Umbilical cord (tissue), 2 donors: ENCODE results near the gene NAT14. TPM values are rescaled to one million over a fixed set of nuclear protein-coding genes. Genes with fewer than 3 reads are reported as not detected.
"Not testable (repeated sequence)": the region's sequence is repeated elsewhere in the genome, so short reads cannot be mapped to it uniquely, and the experiment has no call there.

Experiments used
- DNase-seq: peaks from one replicate; pipeline ENCODE4 v3.0.0-alpha.2; 2015; ENCODE audit warnings: low spot score
- total RNA-seq: library from RNA; depleted of rRNA; stranded (reverse); fragments of >200 nt; gene quantifications from one replicate; pipeline ENCODE4 v1.2.3, GENCODE V29; 2014; ENCODE audit warnings: low replicate concordance; ENCODE audit not compliant: insufficient read depth

NAT14 gene
- 18.8 TPM for total RNA-seq

DNA sequence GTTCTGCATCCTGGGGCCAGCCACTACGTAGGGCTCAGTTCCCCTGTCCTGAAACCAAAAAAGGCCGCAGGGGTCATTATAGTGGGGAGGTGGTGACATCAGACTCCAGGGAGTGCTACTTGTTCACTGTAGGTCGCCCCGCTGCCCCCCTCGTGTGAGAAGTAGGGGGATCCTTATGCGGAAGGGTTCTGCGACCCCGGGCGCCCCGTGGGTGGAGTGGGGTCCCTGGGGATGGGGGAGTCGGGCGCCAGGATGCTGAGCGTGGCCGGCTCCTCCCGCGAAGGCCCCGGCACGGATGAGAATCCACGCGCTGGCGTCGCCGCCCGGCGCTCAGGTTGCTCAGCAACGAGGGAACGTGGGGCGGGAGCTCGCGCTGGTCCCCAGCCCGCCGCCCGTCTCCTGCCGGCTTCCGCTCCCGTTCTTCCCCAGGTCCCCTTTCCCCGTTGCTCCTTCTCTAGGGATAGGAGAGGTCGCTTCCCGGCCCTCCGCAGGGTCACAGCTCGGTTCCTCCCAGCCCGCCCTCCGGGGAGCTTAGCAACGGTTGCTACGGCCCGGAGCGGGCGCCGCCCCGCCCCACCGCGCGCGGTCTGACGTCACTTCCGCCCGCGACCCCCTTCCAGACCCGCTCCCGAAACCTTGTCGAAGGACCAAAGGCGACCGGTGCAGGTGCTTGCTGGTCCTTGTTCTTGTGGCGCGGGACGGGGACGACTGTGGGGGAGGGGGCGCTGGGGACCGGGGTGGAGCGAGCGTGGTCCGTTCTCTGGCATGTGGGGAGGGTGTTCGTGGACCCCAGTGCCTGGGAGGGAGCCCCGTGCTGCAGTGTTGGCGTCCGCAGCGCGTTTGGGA, at the start of gene NAT14:
NAT14 (plus strand) TSS at position 596 of the 846 bp plus-strand sequence. CDS start 521 bp downstream, outside the sequence.
- DNase-seq: peak; percentile 76

DNA sequence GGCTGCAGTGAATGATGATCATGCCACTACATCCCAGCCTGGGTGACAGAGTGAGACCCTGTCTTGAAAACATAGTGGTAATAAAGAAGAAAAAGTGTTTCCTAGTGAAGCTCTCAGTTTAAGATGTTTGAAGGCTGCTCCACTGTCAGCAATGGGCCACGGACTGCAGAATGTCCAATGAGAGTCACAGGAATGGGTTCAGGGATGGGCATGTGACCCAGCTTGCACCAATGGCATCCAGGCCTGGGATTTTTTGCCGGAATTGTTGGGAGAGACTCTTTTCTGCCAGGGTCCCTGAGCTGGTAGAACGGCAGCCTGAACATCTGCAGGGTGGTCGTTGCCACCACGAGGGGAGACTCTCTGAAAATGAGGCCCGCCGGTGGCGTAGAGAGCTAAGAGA, 48.1 kb upstream of the NAT14 start:
- no peak for DNase-seq

- DNase-seq: peak; percentile 62
These were observed 47.6 kb upstream of the NAT14 start for GRCh38 chr19:55437410-55437809.

DNA sequence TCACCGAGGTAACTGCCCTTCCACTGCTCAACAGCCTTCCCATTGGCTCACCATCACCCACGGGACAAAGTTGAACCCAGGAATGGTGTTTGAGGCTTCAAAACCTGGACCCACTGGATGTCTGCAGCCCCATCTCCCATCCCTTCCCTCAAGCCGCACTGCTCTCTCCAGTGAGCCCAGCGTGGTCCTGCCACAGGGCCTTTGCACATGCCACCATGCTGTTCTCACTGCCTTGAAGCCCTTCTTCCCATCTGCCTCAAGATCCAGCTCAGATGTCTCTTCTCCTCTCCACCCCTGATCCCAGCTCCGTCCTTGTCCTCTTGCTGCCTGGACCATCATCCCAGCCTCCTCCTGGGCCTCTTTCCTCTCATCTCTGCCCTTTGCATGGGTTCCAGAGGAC, 45.9 kb upstream of the NAT14 start:
- no peak for DNase-seq

GRCh38 chr19:55440411-55441105, 44.4 kb upstream of the NAT14 start:
- DNase-seq: no peak

GRCh38 chr19:55441319-55441691, 43.7 kb upstream of the NAT14 start:
- no peak for DNase-seq

DNA sequence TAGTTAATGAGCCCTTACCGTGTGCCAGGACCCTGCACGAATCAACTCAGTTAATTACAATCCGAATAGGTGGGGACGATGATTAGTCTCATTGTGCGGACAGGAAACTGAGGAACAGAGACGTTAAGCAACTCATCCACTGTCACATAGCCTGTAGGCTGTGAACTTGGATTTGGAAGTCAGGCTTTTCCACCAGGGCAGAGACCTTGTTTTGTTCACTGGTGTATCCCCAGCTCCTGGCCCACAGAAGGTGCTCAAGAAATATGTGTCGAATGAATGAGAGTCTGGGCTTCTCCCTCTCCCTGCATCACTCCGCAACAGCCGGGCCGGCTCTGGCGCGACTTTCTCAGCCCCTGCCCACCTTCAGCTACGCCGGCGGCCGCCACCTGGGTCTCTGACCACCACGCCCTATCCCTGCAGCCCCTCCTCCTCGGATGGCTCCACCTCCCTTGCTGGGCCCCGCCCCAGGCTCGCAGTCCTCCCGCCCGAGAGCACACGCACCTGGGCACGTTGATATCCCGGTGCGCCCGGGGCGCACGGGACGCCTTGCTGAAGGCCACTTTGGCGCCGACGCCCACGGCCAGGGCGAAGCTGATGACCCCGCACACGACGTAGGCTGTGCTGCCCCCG, 43.2 kb upstream of the NAT14 start:
- DNase-seq: no peak

DNA sequence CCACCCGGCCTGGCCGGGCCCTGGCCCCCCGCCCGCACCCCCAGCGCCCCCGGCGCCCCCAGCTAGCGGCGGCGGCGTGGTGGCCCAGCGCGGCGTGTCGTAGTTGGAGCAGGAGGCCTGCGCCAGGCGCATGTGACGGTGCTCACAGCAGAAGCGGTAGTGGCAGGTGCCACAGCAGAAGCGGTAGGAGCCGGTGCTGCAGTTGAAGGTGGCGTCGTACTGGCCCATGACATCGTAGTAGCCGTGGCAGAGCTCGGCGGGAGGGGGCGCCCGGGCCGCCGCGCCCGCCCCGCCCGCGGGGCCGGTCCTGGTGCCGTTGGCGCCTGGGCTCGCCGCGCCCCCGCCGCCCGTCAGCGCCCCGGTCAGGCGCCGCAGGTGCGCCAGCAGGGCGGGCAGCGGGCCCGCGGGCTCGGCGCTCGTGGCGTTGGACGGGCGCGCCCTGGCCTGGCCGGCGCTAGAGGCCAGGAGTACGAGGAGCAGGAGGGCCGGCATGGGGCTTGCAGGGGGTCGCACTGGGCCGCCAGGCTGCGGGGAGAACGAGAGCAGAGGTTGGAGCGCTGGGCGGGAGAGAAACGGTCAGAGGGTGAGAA, 42.5 kb upstream of the NAT14 start:
- DNase-seq: no peak

- DNase-seq: no peak
These were observed 41.8 kb upstream of the NAT14 start, which contains the start of gene SHISA7 for GRCh38 chr19:55443045-55443823. Gene SHISA7 (minus strand): TSS chr19:55443300. CDS start chr19:55442863, 437 bp downstream.

DNA sequence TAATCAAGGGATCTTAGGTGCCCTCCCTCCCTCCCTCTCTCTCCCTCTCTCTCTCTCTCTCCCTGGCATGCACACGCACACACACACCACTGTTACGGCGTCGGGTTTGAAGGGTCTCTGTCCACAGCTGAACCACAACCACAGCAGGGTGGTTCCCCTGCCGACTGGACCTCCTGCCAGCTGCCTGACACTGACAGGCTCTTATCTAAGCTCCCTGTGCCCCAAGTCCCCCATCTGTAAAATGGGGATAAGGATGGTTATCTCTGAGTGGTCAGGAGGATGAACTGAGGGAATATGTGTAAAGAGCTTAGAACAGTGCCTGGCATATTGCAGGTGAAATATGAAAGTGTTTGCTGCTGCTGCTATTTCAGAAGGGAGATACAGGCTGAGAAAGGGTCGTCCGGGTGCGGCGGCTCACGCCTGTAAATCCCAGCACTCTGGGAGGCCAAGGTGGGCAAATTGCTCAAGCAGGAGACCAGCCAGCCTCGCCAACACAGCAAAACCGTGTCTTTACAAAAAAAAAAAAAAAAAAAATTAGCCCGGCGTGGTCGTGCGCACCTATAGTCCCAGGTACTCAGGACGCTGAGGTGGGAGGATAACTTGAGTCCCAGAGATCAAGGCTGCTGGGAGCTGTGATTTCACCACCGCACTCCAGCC, 41.0 kb upstream of the NAT14 start:
- no peak for DNase-seq

- DNase-seq: no peak
These were observed 40.3 kb upstream of the NAT14 start for GRCh38 chr19:55444646-55445045.

- DNase-seq: no peak
These were observed 38.9 kb upstream of the NAT14 start for GRCh38 chr19:55446060-55446459.

- DNase-seq: no peak
These were observed 37.4 kb upstream of the NAT14 start for GRCh38 chr19:55447421-55448174.

DNA sequence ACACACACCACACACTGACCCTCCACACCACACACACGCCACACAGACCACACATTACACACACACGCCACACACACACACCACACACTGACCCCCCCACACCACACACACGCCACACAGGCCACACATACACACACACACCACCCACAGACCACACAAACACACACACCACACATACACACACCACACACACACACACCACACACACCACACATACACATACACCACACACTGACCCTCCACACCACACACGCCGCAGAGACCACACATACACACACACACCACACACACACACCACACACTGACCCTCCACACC, 36.9 kb upstream of the NAT14 start:
- not testable (repeated sequence) for DNase-seq

- DNase-seq: no peak
These were observed 35.5 kb upstream of the NAT14 start for GRCh38 chr19:55449469-55449868.

DNA sequence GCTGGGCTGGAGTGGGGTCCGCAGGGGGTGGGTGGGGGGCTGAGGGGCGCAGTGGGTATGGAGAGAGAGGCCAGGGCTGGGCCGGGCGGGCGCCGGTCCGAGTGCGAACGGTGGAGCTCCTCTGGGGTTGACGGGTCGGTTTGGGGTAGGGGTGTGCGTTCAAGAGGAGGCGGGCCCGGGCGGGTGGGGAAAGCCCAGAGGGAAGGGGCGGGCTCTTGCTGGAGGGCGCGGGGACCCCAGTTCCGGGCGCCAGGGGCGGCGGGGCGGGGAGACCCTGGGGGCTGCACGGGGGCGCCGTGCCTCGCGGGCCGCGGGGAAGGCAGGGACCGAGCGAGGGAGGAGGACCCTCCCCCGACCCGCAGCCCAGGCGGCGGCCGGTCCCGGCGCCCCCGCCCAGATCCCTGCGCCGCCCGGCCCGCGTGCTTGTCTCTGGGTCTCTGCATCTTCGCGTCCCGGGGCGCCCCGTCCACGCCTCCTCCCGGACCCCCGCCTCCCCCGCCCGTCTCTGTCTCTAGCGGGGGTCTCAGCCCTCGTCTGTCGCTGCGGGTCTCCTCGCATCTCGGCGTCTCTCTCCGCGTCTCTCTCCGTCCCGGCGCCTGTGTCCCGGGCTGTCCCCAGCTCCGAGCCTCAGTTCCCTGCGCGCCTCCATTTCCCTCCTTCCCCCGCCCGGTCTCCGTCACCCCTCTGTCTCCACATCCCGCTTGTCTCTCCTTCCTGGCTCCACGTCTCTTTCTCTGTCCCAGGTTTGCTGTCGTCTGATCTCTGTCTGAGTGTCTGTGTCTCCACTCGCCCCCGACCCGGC, 33.6 kb upstream of the NAT14 start:
- no peak for DNase-seq

DNA sequence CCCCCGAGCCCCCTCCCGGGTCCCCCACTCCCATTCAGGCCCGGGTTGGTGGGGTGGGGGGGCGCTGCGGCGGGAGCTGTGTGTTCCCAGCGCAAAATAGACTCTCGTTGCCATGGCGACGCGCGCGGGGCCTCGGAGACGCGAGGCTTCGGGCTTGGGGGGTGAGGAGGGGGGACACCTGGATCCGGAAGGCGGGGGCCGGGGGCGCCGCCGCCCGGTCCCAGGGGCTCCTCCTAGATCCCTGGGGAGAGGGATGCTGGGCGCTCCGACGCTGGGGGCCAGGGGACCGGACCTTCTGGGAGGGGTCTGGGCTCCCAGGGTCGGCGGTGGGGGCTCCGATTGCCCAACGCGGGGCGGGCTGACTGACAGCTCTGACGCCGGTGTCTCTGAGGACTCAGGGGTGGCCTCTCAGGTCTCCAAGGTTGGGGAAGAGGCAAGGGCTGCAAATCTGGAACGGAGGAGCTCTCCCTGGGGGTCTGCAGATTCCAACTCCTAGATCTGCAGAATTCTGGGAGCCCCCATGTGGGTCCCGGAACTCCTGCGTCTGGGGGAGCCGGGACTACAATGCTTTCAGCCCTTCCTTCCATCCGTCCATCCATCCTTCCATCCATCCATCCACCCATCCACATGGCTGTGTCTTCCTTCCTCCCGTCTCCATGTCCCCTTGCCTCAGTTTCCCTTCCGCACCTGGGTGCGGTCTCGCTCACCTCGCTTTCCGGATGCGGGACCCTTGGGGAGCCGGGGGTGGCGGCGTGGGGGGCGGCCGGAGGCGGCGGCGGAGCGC, 32.8 kb upstream of the NAT14 start:
- no peak for DNase-seq

GRCh38 chr19:55452749-55453346, 32.1 kb upstream of the NAT14 start:
- peak; percentile 84 for DNase-seq
